MCF 10A (cell line): ENCODE measurements around the gene KCNIP3. TPM values are rescaled to one million over a fixed set of nuclear protein-coding genes. Genes with fewer than 3 reads are reported as not detected.
"Not testable (repeated sequence)": the region's sequence is repeated elsewhere in the genome, so short reads cannot be mapped to it uniquely, and the experiment has no call there.

Experiments used
- BruUV-seq: library from RNA; stranded (reverse); fragments of 400-500 nt; replicated peaks from 2 replicates; lab custom pipeline; 2021; lab: Mats Ljungman, UMichigan
- CTCF ChIA-PET: fragments of 300-600 bp; sonication (Branson Sonifier 250); formaldehyde crosslinking; extraction: SDS; loops from one replicate; lab custom pipeline; 2021; ENCODE audit warnings: antibody characterized with exemption, inconsistent platforms; lab: Yijun Ruan, JAX
- POLR2A ChIA-PET: fragments of 300-600, 350-650 bp; sonication (Branson Sonifier 250); formaldehyde crosslinking; extraction: SDS; loops from one replicate; lab custom pipeline; 2020; ENCODE audit warnings: antibody characterized with exemption, inconsistent platforms; lab: Yijun Ruan, JAX
- DNase-seq: peaks from one replicate; pipeline ENCODE4 v3.0.0-alpha.2; 2018; ENCODE audit not compliant: unreplicated experiment
- H3K27ac Mint-ChIP-seq: one replicate; pipeline ENCODE4 v1.8.0; 2022; ENCODE audit warnings: mild to moderate bottlenecking, low read depth, mixed read lengths; ENCODE audit not compliant: unreplicated experiment
- H3K27me3 Mint-ChIP-seq: one replicate; pipeline ENCODE4 v1.8.0; 2022; ENCODE audit warnings: mixed read lengths; ENCODE audit not compliant: insufficient read depth, unreplicated experiment
- H3K36me3 Mint-ChIP-seq: one replicate; pipeline ENCODE4 v1.8.0; 2022; ENCODE audit warnings: mild to moderate bottlenecking, moderate library complexity, mixed read lengths; ENCODE audit not compliant: insufficient read depth, unreplicated experiment
- H3K4me1 Mint-ChIP-seq: one replicate; pipeline ENCODE4 v1.8.0; 2022; ENCODE audit warnings: mixed read lengths; ENCODE audit not compliant: insufficient read depth, unreplicated experiment
- H3K4me3 Mint-ChIP-seq: one replicate; pipeline ENCODE4 v1.8.0; 2022; ENCODE audit warnings: mild to moderate bottlenecking, moderate library complexity, mixed read lengths; ENCODE audit not compliant: unreplicated experiment
- H3K9me3 Mint-ChIP-seq: one replicate; pipeline ENCODE4 v1.8.0; 2022; ENCODE audit warnings: mixed read lengths; ENCODE audit not compliant: unreplicated experiment
- intact Hi-C: fragments of 100-400 bp; cut with micrococcal nuclease; formaldehyde crosslinking; loops from 2 replicates; pipeline ENCODE4 v1.14.1; 2022
- total RNA-seq: library from RNA; stranded (reverse); gene quantifications from 2 replicates; pipeline ENCODE4 v1.2.3, GENCODE V29; 2022
- TF ChIP-seq, protein P1 (sequence below): fragments of 200-600 bp; IDR thresholded peaks from one replicate; pipeline ENCODE4 v1.8.0; 2022; ENCODE audit warnings: antibody characterized with exemption, mild to moderate bottlenecking; ENCODE audit not compliant: unreplicated experiment

KCNIP3 gene
- total RNA-seq, 1 experiment from 2014 or later: 15.6 TPM

DNA sequence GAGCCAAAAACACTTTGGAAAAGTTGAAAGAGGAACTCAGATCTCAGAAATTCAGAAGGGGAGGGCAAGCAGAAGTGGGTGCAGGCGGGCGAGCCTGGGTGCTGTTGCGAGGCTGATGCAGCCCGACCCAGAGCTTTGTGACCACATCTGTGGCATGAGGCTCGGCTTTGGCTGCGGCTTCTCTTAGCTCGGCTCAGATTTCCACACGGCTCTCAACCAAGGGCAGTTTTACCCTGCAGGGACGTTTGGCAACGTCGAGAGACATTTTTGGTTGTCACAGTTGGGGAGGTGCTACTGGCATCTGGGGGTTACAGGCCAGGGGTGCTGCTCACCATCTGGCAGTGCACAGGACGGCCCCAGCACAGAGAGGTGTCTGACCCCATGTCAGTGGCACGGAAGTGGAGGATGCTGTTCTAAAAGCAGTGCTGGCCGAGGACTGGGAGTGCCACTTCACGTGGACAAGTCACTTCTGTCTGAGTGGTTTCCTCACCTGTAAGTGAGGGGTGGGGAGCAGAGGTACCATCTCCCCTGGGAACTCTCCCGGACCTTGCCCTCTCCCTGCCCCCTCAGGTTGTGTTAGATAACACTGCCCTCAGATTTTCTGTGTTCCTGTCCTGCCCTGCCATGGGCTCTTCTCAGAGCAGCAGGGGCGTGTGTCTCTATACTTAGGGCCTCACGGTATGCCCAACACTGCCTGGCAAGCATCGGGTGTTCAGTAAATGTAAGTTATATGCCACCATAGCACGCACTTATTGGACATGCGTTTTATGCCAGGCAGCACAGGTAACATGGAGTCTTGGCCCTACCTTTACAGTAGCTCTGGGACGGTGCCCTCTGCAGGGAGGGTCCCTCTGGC lies 56.7 kb downstream of the KCNIP3 start:
- TF ChIP-seq, protein P1, sequence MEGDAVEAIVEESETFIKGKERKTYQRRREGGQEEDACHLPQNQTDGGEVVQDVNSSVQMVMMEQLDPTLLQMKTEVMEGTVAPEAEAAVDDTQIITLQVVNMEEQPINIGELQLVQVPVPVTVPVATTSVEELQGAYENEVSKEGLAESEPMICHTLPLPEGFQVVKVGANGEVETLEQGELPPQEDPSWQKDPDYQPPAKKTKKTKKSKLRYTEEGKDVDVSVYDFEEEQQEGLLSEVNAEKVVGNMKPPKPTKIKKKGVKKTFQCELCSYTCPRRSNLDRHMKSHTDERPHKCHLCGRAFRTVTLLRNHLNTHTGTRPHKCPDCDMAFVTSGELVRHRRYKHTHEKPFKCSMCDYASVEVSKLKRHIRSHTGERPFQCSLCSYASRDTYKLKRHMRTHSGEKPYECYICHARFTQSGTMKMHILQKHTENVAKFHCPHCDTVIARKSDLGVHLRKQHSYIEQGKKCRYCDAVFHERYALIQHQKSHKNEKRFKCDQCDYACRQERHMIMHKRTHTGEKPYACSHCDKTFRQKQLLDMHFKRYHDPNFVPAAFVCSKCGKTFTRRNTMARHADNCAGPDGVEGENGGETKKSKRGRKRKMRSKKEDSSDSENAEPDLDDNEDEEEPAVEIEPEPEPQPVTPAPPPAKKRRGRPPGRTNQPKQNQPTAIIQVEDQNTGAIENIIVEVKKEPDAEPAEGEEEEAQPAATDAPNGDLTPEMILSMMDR: no peak
- Mint-ChIP-seq H3K27ac (no peak overlapping the region), H3K4me3 (no peak overlapping the region), H3K27me3 (no peaks in the 10 kb centered on the region), H3K36me3 (peaks cover 7% of the 10 kb centered on the region), H3K9me3 (no peaks in the 10 kb centered on the region), H3K4me1 (peaks cover 8% of the 10 kb centered on the region)
- no TSS peak for BruUV-seq
- intact Hi-C loops: no loop called here
- DNase-seq: no peak
- ChIA-PET CTCF (interaction anchor here (0.7 to 1.6 kb wide), 3 partner anchors 8 to 35 kb away, joined by 3 to 12 read pairs (median 4); no protein-coding TSS in a partner anchor), POLR2A (no interaction called here)

DNA sequence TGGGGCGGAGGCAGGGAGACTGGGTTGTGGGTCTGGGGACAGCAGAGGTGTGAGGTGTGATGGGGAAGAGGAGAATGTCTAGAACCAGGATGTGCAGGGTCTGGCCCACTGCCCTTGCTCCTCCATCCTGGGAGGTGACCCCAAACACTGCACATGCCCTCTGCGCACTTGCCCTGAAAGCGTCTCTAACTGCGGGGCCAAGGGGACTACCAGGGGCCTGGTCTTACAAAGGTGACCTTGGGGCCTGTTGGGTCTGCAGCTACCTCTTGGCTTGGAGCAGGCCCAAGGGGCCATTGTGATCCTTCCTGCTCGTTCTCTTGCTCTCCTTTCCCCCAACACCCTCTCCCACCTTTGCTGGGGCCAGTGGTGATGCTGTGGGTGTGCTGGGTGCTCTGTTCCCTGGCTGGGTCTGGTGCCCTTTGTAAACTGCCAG lies 57.3 kb downstream of the KCNIP3 start:
- no peak overlapping the region for H3K27ac Mint-ChIP-seq
- H3K36me3 Mint-ChIP-seq: peaks cover 7% of the 10 kb centered on the region
- ChIA-PET POLR2A (no interaction called here), CTCF (interaction anchor here (0.7 kb wide), 1 partner anchor 9 kb away, joined by 3 read pairs; no protein-coding TSS in a partner anchor)
- no peak for DNase-seq
- intact Hi-C loops: no loop called here
- no peaks in the 10 kb centered on the region for H3K27me3 Mint-ChIP-seq
- TF ChIP-seq, protein P1: no peak
- no TSS peak for BruUV-seq
- H3K9me3 Mint-ChIP-seq: no peaks in the 10 kb centered on the region
- peaks cover 14% of the 10 kb centered on the region for H3K4me1 Mint-ChIP-seq
- no peak overlapping the region for H3K4me3 Mint-ChIP-seq

DNA sequence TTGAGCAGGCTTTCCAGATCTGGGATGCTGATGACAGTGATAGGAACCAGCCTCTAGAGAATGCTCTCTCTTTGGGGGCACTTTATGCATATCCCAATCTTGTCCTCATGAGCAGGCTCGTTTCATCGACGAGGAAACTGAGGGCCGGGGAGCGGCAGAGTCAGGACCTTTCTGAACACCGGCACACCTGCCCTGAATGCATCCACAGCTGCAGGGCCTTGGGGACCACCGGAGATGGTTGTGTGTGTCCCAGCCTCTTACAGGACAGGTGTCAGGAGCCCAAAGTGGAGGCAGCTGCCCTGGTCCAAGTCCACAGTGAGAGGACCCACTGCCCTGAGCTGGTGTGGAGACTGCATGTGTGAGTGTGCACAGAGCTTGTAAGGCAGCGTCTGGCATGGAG lies 57.8 kb downstream of the KCNIP3 start:
- ChIA-PET CTCF (interaction anchor here (0.7 kb wide), 1 partner anchor 10 kb away, joined by 3 read pairs; no protein-coding TSS in a partner anchor), POLR2A (no interaction called here)
- H3K36me3 Mint-ChIP-seq: peaks cover 7% of the 10 kb centered on the region
- no peaks in the 10 kb centered on the region for H3K27me3 Mint-ChIP-seq
- H3K9me3 Mint-ChIP-seq: no peaks in the 10 kb centered on the region
- no TSS peak for BruUV-seq
- H3K4me3 Mint-ChIP-seq: no peak overlapping the region
- no peak for DNase-seq
- intact Hi-C loops: no loop called here
- TF ChIP-seq, protein P1: no peak
- H3K4me1 Mint-ChIP-seq: peaks cover 14% of the 10 kb centered on the region
- no peak overlapping the region for H3K27ac Mint-ChIP-seq

DNA sequence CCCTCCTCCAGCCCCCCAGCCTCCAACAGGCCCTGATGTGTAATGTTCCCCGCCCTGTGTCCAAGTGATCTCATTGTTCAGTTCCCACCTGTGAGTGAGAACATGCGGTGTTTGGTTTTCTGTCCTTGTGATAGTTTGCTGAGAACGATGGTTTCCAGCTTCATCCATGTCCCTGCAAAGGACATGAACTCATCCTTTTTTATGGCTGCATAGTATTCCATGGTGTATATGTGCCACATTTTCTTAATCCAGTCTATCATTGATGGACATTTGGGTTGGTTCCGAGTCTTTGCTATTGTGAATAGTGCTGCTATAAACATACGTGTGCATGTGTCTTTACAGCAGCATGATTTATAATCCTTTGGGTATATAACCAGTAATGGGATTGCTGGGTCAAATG lies 58.3 kb downstream of the KCNIP3 start:
- DNase-seq, BruUV-seq, H3K36me3 Mint-ChIP-seq, H3K4me3 Mint-ChIP-seq, H3K9me3 Mint-ChIP-seq, CTCF ChIA-PET, H3K27me3 Mint-ChIP-seq, H3K27ac Mint-ChIP-seq, POLR2A ChIA-PET, intact Hi-C loops: not testable (repeated sequence)
- H3K4me1 Mint-ChIP-seq: peaks cover 19% of the 10 kb centered on the region
